GM19467 (cell line): ENCODE data around the gene ITPA.

Source experiments
- ATAC-seq: cut with Tn5 transposase; IDR thresholded peaks from one replicate; pipeline ENCODE4 v1.9.1; 2021; ENCODE audit warnings: mild to moderate bottlenecking, moderate library complexity; ENCODE audit not compliant: unreplicated experiment

The ITPA gene

DNA sequence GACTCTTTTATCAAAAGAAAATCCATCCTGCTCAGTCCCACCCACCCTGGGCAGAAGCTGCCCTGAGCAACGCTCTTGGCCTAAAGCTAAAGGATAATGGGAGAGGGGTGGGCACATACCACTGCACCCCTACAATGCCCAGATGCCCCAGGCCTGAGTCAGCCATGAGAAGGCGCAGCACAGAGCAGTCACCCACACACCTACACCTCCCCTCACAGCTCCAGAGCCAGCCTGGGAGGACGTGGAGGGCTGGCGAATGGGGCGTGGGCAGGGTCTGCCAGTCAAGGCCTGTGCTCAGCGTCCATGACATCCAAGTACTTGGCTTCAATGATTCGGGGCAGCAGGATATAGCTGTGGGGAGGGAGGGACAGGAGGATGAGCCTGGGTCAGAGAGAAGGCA lies 18.2 kb downstream of the ITPA start:
- ATAC-seq, result no peak

DNA sequence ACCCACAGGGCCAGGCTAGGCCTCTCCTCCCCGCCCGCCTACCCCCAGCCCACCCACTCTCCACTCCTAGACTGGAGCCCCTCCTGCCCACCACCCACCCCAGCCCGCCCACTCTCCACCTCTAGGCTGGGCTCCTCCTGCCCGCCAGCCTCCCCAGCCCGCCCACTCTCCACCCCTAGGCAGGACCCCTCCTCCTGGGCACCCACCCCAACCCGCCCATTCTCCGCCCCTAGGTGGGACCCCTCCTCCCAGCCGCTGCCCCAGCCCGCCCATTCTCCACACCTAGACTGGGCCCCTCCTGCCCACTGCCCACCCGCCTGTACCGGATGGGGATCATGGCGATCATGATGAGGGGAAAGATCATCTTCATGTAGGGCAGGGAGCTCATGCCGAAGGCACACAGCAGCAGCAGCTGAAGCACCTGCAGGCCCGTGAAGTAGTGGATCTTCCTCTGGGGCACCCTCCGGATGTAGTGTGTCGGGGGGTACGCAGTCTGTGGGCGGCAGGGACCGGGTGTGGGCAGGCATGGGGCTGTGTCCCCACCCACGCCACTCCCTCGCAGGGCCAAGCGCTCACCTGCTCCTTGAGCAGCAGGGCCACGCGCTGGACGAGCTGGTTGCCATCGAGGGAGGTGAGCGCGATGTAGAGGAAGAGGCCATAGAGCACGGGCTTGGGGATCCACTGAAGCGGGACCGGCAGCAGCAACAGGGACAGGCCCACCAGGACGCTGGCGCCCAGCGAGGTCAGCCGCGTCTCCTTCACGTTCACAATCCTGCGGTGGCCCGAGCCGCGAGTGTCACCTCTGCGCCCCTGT lies 18.8 kb downstream of the ITPA start:
- ATAC-seq, result no peak

DNA sequence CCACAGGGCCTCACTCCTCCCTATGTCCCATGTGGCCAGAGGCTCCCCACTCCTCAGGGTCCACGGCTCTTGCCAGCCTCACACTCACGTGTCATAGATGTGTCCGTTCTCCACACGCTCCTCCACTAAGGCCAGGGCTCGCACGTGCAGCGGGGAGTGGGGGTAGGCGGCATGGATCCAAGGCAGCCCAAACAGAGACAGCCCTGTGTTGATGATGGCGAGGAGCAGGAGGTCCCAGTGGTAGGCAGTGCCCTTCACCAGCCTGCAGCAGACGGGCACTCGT lies 19.4 kb downstream of the ITPA start:
- no peak for ATAC-seq

DNA sequence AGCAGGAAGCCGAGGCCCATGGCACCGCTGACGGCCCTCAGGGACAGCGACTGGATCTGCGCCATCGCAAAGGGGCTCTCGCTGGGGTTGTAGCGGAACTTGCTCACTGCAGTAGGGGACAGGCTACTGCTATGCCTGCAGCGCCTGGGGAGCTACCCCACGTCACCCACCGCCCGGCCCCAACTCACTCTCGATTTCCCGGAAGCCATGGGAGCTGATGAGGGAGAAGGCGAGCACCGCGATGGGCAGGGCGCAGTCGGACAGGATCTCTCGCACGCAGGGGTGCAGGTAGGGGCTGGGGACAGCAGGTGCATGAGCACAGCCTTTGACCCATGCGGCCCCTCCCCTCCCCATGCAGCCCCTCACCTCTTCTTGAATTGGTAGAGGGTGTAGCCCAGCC lies 19.9 kb downstream of the ITPA start:
- ATAC-seq, result no peak

DNA sequence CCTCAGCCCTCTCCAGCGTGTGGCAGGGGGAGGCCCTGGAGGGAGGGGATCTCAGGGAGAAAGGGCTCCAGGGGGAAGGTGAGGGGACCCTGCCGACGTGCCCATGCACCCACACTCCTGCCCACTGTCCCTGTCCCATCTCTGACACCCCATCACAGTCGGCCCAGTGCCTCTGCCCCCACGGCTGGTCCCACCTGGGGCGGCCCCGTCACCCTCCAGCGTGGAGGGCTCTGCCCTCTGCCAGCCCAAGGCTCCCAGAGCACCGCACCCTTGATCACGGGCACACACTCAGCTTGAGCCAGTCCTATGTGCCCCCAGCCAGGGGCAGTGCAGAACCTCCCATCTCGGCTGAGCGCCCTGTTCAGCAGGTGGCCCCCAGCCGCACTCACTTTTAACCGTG lies 20.5 kb downstream of the ITPA start:
- ATAC-seq, result no peak

DNA sequence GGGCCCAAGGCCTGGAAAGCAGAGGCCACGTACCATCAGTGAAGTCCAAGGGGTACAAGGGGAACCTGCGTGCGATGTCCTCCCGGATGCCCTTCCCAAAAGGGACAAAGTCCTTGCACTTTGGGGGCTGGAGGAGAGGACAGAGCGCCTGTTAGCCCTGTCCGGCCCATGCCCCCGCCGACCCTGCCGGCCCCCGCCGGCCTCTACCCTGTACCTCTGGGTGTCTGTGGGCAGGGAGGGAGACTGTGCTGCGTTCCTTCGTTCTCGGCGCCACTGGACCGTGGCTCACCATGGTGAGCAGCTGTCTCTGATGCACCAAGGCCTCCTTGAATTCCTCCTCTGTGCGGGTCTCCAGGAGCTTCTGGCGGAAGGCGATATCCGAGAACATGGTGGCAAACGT lies 21.8 kb downstream of the ITPA start:
- no peak for ATAC-seq

DNA sequence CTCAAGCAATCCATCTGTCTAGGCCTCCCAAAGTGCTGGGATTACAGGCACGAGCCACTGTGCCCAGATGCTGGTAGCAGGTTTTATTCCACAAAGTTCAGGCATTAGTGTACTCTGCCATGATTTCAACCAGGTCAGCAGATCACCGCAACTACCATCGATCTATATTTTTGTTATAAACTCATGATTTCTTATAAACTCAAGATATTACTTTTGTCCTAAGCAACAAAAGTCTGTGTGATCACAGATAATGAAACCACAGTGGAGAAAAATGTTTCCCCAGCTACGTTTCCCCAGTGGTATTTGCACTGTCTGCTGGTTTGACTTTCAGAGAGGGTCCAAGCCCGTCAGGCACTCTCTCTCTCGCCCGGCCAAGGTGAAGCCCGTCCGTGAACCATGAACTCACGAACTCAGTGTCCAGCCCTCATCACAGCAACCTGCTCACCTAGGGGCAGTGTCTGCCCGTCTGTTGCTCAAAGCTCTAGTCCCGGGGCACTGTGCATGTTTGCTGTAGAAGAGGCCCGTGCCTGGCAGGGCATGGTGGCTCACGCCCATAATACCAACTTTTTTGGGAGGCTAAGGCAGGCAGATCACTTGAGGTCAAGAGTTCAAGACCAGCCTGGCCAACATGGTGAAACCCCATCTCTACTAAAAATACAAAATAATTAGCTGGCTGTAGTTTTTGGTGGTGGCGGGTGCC lies 22.7 kb downstream of the ITPA start:
- ATAC-seq, result no peak

DNA sequence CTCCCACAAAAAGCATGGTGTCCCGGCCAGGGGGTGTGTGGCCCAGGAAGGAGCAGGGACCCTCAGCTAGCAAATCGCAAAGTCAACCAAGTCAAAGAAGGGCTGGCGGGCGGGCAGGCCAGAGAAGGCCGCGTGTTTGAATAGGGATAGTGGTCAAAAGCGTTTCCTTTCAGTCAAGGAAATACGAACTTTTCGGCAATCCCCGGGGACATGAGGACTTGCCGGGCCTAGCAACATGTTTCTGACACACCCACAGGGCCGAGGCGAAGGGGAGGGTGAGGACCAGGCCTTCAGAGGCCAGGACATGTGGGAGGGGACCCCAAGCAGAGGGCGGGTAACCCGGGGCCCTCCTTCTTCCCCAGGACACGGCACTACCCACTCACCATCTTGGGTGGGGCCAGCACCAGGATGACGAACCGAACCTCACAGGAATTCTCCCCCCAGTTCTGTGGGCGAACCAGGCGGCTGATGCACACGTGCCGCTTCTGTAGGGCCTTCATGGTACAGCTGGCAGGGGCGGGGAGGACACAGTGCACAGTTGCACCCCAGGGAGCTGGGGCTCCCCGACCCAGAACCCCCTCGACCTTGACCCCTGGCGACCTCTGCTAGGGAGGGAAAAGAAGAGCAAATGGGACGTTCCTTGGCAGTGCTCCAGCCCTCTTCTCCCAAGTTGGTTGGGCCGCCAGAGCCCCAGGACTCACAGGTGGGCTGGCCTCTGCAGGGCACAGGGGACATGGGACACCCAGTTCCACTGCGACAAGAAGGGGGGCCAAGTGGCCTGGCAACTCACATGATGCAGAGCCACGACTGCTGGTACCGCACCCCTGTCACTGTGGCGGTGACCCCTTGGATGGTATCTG lies 24.1 kb downstream of the ITPA start:
- ATAC-seq, result no peak

DNA sequence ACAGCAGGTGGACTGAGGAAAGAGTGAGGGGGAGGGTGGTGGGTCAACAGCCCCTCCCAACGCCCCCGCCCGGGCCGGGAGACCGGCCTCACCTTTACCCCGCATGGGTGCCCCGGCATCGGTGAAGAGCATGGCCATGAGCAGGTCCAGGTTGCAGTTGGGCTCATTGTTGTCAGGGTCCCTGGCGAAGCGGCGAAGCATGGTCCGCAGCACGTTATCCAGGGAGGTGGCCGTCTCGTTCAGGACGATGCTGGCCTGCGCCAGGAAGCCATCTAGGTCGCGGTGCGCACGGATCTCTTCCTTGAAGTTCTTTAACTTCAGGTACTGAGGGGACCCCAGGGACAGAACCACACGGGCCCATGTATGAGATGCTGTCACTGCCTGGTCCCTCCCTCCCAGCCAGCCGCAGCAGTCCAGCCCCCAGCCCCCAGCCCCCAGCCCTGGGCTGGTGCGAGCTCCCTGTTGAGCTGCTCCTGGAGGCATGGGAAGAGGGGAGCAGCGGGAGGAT lies 24.7 kb downstream of the ITPA start:
- no peak for ATAC-seq

DNA sequence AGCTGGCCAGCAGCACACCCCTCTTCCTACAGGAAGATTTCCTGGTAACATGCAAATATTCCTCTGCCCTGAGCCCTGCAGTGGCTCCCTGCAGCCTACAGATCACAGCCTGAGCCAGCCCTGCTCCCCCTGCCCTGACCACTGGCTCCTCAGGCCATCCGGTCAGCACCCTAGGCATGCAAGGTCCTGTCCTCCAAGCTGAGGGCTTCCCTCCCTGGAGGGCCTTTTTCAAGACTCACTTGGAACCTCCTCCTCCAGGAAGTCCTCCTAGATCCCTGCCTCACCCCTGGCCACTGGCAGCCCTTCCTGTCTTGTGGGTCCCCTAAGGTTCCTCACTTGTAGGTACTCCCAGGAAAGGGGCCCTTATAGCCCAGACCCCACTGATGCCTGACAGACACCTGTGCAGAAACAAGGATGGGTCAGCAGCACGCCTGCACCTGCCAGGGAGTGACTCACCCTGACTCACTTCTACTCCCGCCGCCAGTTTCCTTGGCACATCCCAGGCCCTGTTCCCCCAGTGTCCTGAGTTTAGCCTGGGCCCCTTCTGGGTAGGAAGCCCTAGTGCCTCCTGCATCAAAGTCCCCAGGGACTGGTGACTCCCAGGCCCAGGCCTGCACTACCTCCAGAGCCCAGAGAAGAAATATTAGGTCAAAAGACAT lies 26.5 kb downstream of the ITPA start:
- no peak for ATAC-seq

DNA sequence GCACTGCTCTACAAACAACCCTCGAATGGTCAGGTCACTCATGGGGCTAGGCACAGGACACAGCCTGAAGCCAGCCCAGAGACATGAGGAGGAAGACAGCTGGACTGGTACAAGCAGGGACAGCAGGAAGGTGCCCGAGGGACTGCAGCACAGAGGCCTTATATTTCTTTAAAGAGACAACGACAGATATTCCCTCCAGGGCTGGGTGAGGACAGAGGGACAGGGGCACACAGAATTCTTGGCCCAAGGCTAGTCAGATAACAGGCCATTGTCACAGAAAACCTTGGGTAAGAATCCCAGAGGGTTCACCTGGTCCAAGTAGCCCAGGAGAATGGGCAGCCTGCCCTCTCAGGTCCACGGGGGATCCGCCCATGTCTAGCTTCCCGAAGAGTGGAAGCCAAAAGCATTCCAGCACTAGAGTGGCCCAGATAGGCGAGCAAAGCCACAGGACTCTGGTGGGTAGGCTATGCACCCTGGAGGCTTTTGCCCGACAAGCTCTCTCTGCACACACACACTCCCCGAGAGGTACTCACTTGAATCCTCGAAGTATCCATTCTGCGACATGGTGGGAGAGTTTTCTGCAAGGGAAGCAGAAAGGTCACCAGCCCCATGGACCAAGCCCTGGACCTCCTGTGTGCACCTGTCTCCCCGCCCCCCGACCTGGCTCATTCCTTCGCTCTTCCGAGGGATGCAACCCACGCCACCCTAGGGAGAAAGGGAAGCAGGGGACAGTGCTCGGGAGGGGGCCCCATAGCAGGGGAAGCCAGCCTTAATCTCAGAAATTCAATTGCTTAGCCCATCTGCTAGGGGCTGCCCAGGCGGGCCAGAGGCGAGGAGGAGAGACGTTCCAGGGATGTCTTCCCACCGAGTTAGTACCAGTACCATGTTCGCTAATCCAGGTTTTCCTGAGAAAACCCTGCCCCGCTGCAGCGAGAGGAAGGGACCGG lies 28.0 kb downstream of the ITPA start:
- ATAC-seq, result no peak

DNA sequence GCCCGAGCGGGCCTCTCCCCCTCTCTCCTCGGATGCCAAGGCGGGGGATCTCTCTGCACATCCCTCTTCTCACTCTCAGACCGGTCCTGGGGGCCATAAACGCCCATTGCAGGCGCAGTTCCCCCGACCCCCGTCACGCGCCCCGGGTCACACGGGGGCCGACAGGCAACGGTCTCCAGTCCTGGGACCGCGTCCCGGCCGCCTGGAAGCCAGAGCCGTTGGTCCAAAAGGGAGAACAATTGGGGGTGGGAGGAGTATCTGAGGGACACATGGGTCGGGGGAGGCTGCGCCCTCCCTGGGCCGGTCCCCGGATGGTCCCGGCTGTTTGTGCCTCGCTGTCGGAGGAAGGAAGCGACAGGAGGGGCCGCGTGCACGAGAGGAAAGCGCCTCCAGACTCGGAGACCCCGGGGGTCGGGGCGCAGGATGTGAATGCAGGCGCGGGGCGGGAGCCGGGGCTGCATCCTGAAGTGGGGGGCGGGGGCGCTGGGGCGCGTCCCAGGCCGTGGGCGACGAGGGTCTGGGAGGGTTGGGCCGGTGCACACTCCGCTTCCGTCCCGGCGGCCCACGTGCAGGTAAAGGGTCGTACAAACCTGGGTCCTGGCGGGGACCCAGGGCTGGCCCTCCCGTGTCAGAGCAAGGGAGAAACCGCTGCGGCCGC lies 28.8 kb downstream of the ITPA start:
- no peak for ATAC-seq

DNA sequence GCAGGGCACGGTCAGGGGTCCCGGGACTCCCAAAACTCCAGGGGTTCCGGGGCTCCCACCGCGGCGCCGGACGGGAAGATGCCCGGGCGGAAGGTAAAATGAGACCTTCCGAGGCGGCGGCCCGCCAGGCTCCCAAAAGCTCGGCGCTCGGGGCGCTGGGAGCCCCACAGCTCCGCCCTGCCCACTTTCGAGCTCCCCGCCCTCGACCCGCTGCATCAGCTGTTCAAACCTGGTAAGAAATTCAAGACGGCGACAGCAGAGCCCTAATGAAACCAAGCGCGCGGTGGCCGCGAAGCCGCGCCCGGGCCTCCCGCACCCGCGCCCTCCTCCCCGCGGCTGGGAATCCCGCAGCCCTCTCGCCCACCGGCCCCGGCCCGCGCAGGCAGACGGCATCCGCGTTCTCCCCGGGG lies 29.3 kb downstream of the ITPA start:
- ATAC-seq, result no peak

DNA sequence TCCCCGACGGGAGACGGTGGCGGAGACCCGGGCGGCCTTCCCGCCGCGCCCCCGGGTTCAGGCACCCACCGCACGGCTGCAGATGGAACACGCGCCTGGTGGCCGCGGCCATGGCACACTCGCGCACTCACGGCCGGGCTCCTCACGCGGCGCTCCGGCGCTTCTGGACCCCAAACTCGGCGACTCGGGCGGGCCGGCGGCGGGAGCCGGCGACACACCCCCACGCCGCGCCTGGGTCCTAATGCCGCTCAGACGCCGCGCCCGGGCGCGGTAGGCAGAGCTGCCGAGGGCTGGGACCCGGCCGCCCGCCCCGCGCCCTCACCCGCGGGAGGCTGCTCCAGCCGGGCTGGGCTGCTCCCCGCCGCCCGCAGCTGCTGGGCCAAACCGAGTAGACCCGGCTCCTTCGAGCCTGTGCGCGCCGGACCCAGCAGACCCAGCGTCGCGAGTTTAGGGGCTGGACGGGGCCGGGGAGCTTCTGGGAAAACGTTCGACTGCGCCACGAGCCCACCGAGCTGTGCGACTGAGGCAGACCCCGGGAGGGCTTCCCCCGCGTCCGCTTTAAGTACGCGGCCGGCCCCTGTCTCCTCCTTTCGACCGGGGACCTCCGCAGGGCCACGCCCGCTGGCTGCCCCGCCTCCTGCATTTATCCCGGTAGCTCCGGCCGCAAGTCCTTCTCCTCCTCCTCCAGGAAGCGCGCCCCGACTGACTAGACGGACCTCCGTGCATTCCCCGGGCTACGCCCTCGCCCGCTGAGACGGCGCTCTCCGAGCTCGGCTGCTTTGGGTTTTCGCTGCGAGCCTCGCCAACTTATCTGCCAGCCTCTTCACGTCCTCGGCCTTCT lies 29.9 kb downstream of the ITPA start, which contains the start of gene SLC4A11:
TSS of gene SLC4A11 (minus strand) at position 165 of the 841 bp plus-strand sequence. CDS start at position 112, 53 bp downstream.
- no peak for ATAC-seq

DNA sequence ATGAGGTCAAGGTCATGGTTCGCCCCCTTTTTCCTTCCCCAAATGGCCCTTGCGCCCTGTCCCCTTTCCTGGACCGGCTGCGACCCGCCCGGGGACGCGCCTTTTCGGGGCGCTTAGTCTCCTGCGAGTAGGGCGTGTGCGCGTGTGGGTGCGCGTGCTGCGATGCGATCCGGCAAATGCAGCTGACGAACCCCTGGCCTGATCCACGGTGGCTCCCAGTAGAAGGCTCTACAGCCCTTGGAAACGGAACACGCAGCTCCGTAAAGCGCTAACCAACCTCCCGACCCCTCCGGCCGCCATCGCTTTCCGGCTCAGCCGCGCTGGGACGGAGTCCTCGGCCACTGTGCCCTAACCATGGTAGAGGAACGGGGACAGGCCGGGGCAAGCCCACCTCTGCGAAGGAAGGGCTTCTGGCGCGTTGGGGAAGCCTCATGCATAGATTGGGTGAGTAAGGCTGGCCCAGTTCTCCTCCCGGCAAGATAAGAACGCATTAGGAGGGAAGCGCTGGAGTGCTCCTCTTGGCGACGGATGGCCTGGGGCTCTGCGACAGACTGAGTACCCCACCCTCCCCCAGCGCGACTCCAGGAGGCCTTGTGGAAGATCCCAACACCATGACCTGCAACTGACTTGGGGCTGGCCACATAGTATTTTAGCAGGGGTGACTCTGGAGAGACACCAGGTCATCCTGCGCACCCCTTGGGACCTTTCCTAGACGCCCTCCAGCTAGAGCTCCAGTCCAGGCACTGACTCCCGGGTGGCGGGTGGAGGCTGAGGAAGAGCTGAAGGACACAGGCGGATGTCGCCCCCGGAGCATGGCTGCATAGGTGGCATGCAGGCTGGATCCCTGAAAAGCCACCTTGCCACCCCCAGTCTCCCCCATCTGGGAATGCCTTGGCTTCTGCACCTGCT lies 30.8 kb downstream of the ITPA start:
- no peak for ATAC-seq

DNA sequence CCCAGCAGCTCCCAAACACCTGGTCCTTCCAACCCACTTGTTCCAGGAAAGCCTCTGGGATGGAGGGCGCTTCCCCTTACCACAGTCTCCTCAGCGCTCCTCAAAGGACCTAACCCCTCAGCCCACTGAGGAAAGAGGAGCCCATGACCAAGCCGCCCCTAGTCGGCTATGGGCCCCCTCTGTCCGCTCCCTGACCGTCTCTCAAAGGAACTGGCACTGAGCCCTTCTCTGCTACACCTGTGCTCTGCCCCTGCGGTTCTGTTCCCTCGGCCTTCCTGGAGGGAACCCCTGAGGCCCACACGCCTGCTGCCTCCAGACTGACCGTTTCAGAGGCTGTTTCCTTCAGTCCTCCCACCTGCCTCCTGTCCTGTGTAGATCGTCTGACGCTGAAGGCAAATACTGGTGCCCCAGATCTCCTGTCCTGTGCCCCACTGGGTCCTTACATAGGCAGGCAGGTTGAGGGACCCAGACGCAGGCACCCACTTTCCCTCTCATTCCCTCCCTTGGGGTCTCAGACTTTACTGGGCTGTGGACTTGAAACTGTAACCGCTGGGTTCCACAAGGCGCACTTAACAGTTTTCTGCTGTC lies 31.6 kb downstream of the ITPA start:
- ATAC-seq, result no peak

DNA sequence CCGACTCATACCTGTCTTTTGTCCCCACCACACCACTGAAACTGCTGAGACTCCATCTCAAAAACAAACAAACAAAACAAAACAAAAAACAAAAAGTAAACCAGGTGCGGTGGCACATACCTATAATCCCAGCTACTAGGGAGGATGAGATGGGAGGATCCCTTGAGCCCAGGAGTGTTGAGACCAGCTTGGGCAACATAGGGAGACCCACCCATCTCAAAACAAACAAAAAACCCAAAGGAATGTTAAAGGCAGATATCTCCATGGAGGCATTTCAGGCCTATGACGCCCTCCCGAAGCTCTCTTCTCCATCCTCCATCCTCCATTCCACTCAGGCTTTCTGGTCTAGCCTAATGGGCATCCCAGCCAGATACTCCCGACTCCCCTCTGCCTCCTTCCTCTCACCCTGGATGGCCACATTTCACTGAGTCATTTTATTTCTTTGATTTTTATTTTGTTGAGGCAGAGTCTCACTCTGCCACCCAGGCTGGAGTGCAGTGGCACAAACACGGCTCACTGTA lies 32.9 kb downstream of the ITPA start:
- ATAC-seq, result no peak
